ENCODE data around the gene A4GALT. TPM values are rescaled to one million over a fixed set of nuclear protein-coding genes. Genes with fewer than 3 reads are reported as not detected.

Gene A4GALT
- total RNA-seq, 1 experiment from 2014 or later = 3.4 TPM

DNA sequence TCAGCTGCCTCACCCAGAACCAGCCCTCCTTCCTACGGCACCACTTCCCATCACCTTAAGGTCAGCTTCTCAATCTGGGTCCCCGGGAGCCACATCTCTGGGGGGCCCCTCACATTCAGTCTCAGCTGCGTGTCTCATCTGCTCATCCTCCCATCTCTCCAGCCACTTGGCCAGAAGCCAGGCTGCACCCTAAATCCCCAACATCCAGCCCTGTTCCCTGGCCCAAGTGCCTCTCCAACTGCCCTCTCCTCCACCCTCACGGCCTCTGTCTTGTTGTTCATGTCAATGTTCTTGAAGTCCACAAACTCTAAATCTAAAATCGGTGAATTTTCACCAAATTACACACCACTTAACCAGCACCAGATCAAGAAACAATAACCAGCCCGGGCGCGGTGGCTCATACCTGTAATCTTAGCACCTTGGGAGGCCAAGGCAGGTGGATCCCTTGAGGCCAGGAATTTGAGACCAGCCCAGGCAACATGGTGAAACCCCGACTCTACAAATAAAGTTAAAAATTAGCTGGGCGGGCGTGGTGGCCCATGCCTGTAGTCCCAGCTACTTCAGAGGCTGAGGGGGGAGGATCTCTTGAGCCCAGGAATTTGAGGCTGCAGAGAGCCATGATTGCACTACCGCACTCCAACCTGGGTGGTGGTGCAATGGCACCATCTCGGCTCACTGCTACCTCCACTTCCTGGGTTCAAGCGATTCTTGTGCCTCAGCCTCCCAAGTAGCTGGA lies 33.7 kb downstream of the A4GALT start:
- H3K27ac Mint-ChIP-seq = peak overlapping the region in 2 of 3 experiments; percentile 10 to 13; a peak in 2 of 7 replicates
- no peak overlapping the region for H3K23ac ChIP-seq (ENCODE audit: insufficient read length, low read depth, low read length)
- no peaks in the 10 kb centered on the region for H4K20me1 ChIP-seq (ENCODE audit: control insufficient read depth, insufficient read depth, insufficient read length)
- no peak overlapping the region for H2BK5ac ChIP-seq (ENCODE audit: insufficient read length, low read length)
- H3K36me3 Mint-ChIP-seq (ENCODE audit: insufficient read depth in 1 of 3, low read depth in 3 of 3) = no peaks in the 10 kb centered on the region; a peak in 1 of 7 replicates
- H3K9ac ChIP-seq (ENCODE audit: extremely low read depth, insufficient read length, low read length) = no peak overlapping the region
- H3K4me3 Mint-ChIP-seq = no peak overlapping the region; a peak in 1 of 5 replicates
- H2BK20ac ChIP-seq (ENCODE audit: low read depth, low read length, poor library complexity, severe bottlenecking) = no peak overlapping the region
- no peak overlapping the region for H3K56ac ChIP-seq (ENCODE audit: insufficient read length, low read depth, low read length)
- H4K5ac ChIP-seq (ENCODE audit: insufficient read length, low read depth, low read length) = no peak overlapping the region
- TF ChIP-seq, protein P1, sequence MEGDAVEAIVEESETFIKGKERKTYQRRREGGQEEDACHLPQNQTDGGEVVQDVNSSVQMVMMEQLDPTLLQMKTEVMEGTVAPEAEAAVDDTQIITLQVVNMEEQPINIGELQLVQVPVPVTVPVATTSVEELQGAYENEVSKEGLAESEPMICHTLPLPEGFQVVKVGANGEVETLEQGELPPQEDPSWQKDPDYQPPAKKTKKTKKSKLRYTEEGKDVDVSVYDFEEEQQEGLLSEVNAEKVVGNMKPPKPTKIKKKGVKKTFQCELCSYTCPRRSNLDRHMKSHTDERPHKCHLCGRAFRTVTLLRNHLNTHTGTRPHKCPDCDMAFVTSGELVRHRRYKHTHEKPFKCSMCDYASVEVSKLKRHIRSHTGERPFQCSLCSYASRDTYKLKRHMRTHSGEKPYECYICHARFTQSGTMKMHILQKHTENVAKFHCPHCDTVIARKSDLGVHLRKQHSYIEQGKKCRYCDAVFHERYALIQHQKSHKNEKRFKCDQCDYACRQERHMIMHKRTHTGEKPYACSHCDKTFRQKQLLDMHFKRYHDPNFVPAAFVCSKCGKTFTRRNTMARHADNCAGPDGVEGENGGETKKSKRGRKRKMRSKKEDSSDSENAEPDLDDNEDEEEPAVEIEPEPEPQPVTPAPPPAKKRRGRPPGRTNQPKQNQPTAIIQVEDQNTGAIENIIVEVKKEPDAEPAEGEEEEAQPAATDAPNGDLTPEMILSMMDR (conservative IDR thresholded peaks at IDR 0.05) = no peak
- no peak overlapping the region for H3K4ac ChIP-seq (ENCODE audit: low read depth, low read length)
- H2BK12ac ChIP-seq (ENCODE audit: insufficient read length, low read depth, low read length) = no peak overlapping the region
- no peak overlapping the region for H3K18ac ChIP-seq (ENCODE audit: insufficient read length, low read depth, low read length)
- no peaks in the 10 kb centered on the region for H3K23me2 ChIP-seq (ENCODE audit: insufficient read length, low read depth, low read length, poor library complexity, severe bottlenecking)
- no peak overlapping the region for H3K27ac ChIP-seq (ENCODE audit: insufficient read length, low read depth, low read length)
- no peak overlapping the region for H4K8ac ChIP-seq (replicated peaks; ENCODE audit: insufficient read length, low read depth, low read length)
- no peaks in the 10 kb centered on the region for H3K9me3 Mint-ChIP-seq
- no peaks in the 10 kb centered on the region for H3K27me3 ChIP-seq (ENCODE audit: insufficient read depth, low read length)
- peaks cover 7% of the 10 kb centered on the region for H3K27me3 Mint-ChIP-seq (ENCODE audit: low read depth)
- H2BK120ac ChIP-seq (ENCODE audit: low read depth, low read length, poor library complexity, severe bottlenecking) = no peak overlapping the region
- H3K9me3 ChIP-seq (ENCODE audit: control insufficient read depth, low read depth, low read length) = no peaks in the 10 kb centered on the region
- no peaks in the 10 kb centered on the region for H3K79me2 ChIP-seq (ENCODE audit: insufficient read depth, low read length)
- peaks cover 14 to 26% of the 10 kb centered on the region in 2 experiments for H3K4me1 Mint-ChIP-seq
- no peak overlapping the region for H3T11ph ChIP-seq (ENCODE audit: low read length)
- no peak overlapping the region for H4K91ac ChIP-seq (ENCODE audit: insufficient read length, low read depth, low read length)
- no CpG with 5 or more reads among the region's 14 CpGs for WGBS (ENCODE audit: extremely low coverage, insufficient read length, low lambda C conversion rate)
- no peak overlapping the region; the same call in 1 of the 2 replicates for H3K14ac ChIP-seq (ENCODE audit: insufficient read depth, low read length)
- no peak overlapping the region for H2AK5ac ChIP-seq (ENCODE audit: insufficient read length, low read length)
- H3K79me1 ChIP-seq (ENCODE audit: insufficient read depth, low read depth, low read length, poor library complexity, severe bottlenecking) = no peaks in the 10 kb centered on the region
- no peak overlapping the region for H3K4me2 ChIP-seq (ENCODE audit: insufficient read depth, insufficient read length, low read length)
- no peaks in the 10 kb centered on the region for H3K4me1 ChIP-seq (ENCODE audit: insufficient read depth, low read length)
- H2AFZ ChIP-seq (ENCODE audit: low read length) = no peak overlapping the region
- H2BK15ac ChIP-seq (ENCODE audit: low read depth, low read length) = no peak overlapping the region
- no peak for DNase-seq
